K562 treated with DMSO at 1 percent for 12 hours (cell line): ENCODE results near the gene CDKN1C. TPM values are rescaled to one million over a fixed set of nuclear protein-coding genes. Genes with fewer than 3 reads are reported as not detected.

Experiments
- total RNA-seq: library from RNA; unstranded; fragments of 300-600 nt; gene quantifications from 2 replicates; pipeline ENCODE4 v1.2.3, GENCODE V29; 2022; ENCODE audit not compliant: insufficient read depth

CDKN1C gene
- 10.2 and 11.7 TPM in 2 replicates for total RNA-seq

GRCh38 chr11:2885678-2886081 is at the start of gene CDKN1C:
TSS of gene CDKN1C (minus strand) at chr11:2885775. CDS start at chr11:2885456, 319 bp downstream.

DNA sequence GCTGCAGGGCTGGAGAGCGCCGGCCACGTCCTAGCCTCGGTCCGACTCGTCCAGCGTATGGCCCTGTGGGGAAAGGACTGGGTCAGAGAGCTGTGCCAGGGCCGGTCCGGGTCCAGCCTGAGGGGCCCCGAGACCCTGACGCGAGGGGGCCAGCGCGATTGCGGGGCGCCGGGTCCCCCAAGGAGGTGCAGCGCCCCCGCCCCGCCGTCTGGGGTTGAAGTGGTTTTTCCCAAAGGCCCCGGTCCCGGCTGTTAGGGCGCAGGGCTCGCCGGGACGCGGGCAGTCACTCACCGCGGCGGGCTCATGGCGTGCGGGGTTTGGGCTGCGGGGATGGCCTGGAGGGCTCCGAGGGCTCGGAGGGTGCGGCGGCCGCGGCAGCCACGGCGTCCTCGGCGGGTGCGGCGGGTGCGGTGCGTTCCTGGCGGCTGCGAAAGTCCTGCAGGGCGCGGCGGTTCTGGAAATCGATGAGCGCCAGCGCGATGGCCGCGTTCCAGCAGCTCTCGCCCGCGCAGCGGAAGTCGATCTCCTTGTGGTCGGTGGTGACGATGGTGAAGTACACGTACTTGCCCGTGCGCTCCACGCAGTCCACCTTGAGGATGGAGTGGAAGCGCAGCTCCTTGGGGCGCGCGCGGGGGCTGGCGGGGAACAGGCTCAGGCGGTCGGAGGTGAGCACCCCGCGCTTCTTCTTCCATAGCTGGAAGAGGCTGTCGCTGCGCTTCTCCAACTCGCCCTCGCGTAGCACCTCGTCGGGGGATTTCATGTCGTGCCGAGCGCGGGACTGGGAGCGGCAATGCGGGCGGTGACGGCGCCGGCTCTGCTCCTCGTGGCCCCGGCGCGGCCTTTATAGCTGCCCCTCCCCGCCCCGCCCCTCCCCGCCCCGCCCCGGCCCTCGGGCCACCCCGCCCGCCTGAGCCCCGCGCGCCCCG is 43.3 kb upstream of the CDKN1C start, which contains the start of gene PHLDA2:
PHLDA2 (minus strand) TSS at position 816 of the 926 bp plus-strand sequence; CDS start at position 760, 56 bp downstream.

Other genes with a start within 250 kb of the CDKN1C start
- gene KCNQ1OT1, start 185.8 kb downstream of the CDKN1C start, total RNA-seq: 0.03 and 0.35 TPM in 2 replicates
- 41.1 and 51.0 TPM in 2 replicates for gene PHLDA2, start 43.6 kb upstream of the CDKN1C start, total RNA-seq
- 87.8 and 131 TPM in 2 replicates for gene NAP1L4, start 106.6 kb upstream of the CDKN1C start, total RNA-seq
- gene CARS1, start 171.6 kb upstream of the CDKN1C start, total RNA-seq: 121 and 183 TPM in 2 replicates